HG02588 (cell line): ENCODE measurements around the gene PPP1R14C.

Source experiments
- ATAC-seq: cut with Tn5 transposase; IDR thresholded peaks from one replicate; pipeline ENCODE4 v1.9.1; 2021; ENCODE audit warnings: mild to moderate bottlenecking, moderate library complexity; ENCODE audit not compliant: unreplicated experiment

Gene PPP1R14C

DNA sequence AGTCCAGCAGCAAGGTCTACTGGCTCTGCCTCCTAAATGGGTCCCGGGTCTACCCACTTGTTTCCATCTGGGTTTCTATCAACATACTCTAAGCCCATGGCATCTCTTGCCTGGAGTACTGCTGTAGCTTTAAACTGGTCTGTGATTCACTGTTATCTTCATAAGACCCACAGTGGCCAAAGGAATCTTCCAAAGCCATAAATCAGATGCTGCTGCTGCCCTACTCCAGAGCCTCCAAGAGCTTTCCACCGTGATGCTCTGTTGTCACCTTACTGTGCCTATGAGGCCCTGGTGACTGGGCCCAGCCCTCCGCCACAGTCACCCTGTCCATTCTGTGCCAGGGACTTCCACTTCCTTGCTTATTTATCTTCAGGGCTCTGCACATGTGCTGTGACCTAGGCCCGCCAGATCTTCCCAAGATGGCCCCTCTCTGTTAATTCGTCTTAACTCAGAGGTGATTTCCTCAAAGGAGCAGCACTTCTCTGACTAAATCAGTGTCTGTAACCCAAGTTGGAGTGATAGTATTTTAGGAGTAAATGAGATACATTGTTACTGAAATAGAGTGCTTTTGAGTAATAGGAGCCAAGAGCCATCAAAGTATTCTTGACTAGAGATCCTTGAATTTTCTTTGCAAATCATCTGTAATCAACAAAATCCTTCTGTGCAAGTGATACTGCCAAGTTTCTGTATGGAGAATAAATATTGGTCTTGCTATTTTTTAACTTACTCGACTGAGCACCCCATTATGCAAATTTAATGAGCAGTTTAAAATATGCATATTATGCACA is 102.5 kb downstream of the PPP1R14C start:
- ATAC-seq, result no peak

DNA sequence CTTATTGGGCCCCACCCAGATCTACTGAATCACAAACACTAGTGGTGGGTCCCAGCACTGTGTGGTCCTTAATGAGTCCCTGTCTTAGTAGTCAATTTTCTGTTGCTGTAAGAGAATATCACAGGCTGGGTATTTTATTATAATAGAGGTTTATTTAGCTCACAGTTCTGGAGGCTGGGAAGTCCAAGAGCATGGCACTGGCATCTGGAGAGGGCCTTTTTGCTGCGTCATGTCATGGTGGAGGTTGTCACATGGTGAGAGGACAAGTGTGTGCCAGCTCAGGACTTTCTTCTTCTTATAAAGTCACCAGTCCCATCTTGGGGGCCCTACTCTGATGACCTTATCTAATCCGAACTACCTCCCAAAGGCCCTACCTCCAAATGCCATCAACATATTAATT is 105.0 kb downstream of the PPP1R14C start:
- no peak for ATAC-seq

DNA sequence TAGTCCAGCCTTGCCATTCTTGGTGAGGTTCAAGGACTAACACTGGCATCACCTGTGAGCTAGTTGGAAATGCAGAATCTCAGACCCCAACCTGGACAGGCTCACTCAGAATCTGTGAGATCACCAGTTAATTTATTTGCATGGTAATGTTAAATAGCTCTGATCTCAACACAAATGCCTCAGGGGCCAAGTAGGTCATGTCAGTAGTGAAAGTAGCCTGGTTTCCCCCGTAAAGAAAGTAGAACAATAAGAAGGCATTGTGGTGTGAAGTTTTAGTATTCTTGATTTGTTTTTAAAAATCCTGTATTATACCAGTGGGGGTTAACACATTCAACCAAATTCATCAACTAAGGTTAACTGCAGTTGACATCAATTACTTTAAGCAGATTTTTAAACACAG is 105.5 kb downstream of the PPP1R14C start:
- ATAC-seq, result no peak

DNA sequence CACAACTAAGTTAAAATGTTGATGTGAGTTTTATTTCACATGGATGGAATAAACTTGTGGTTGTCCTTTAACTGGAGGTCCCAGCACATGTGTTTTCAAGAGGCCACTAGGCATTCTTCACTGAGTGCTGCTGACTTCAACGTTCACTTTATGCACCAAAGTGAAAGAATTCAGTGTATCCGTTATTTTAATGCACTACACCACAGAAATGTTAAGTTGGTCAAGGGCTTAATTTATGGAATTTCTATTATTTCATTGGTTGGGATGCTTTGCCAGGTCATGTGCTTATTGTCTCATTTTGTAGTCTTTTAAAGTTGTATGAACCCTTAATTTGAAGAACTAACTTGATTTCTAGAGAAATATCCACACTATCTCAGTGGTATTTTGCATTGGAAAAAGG is 106.4 kb downstream of the PPP1R14C start:
- ATAC-seq, result no peak

DNA sequence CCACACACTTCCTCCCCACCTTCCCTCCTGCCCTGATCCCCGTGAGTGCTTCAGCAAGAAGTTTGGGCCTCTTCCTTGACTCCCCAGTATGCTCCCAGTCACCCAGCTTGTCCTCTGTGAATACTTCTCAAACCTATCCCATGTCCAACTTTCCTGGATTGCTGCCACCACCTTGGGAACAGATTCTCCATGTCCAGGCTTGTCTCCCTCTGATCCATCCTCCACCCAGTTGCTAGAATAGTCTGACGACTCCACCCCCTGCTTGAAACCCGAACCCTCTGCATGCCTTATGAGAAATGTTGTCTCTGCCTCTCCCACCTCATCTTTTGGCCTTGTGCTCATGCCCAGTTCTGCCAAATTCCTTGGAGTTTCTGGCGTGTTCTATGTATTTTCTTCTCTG is 108.0 kb downstream of the PPP1R14C start:
- no peak for ATAC-seq

DNA sequence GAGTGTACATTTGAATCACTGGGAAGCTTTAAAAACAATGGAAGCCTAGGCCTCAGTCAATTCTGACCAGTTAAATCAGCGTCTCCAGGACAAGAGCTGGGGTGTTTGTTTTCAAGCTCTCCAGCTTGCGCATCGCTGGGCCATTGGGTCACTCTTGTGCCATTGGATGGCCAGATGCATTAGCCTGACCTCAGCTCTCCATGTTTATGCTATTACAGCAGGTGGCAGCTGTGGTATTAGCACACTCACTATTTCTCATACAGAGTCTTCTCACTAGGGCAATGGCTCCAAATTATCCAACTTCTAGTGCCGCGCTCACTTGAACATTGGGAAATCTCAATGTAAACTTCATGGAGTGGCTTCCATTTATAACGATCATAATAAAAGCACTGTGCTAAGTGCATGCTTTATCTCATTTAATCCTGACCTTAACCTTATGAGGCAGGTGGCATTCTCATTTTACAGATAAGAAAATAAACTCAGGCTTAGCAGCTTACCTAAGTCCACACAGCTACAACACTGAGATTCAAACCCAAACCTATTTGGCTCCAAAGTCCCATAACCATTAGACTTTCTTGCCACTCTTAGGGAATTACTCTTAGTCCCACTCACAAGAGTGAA is 108.8 kb downstream of the PPP1R14C start:
- no peak for ATAC-seq

DNA sequence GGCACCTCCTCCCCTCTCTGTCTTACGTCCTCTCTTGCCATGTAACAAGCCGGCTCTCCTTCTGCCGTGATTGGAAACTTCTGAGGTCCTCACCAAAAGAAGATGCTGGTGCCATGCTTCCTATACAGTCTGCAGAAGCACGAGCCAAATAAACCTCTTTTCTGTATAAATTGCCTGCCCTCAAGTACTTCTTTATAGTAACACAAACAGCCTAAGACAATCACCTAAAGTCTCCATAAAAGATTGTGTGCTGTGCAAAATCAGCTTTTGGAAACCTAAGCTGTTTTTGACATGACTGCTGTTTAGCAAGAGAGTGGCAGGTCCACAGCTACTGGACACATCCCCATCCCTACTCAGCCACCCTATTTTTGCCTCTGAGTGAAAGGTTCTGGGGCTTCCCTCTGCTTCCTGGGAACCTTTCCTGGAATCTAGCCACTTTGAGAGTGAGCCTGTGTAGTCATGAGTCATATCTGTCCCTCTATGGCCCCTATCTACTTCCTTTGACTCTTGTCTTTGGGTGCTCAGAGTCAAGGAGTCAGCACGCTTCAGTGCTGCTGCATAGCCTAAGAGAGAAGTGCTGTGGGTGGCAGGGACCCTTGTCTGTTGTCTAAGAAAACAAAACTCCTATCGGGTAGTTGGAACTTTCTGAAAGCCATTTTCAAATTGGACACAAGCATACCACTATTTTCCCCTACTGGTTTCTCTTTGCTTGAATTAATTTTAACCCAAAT is 110.0 kb downstream of the PPP1R14C start:
- ATAC-seq, result no peak

DNA sequence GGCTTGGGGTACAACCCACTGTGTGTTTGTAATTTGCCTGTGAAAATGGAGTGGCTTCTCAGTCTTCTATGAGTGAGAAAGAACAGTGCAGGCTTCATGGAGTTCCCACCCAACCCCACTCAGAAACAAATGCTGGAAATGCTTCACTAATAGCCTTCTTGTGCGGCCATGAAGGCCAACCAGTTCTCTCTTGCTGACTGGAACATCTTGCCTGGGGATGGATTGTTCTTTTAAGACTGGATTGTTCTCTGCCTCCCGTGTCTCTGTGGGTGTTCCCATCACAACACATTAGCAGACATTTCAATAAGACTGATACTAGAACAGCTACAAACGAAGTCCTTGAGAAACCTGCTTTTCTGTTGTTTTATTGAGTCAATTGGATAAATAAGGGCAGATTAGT is 110.6 kb downstream of the PPP1R14C start:
- ATAC-seq, result no peak

DNA sequence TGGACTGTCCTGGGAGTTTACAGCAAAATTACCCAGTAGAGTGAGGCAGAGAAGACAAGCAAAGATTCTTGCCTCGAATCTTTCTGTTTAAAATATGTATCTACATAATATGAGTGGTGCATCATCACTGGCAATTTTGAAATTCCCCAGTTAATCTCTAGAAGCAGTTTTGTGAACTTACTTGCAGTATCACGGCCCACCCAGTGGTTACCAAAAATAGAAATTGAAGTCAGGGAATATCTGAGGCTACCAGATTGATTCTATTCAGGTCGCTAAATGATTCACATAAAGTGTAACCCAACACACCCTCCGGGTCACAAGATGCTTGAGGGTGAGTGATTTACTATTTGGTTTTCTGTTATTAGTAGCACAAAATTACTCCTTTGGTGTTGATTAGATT is 111.9 kb downstream of the PPP1R14C start:
- no peak for ATAC-seq

DNA sequence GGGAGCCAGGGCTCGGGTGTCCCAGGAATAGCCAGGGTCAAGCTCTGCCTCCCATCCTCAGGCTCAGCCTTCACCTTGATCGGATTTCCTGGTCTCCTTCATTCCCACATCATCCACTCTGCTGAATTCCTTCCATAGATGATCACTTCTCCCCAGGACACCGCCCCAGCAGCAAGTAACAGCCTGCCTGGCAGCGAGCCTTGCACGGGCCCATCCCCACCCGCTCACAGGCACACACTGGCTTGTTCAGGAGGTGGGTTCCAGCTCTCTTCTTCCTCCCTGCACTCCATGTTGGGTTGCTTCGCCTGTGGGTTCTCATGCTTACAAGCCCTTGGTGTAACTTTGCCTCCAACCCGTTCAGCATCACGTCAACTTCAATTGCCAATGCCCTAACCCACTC is 113.0 kb downstream of the PPP1R14C start:
- ATAC-seq, result no peak

DNA sequence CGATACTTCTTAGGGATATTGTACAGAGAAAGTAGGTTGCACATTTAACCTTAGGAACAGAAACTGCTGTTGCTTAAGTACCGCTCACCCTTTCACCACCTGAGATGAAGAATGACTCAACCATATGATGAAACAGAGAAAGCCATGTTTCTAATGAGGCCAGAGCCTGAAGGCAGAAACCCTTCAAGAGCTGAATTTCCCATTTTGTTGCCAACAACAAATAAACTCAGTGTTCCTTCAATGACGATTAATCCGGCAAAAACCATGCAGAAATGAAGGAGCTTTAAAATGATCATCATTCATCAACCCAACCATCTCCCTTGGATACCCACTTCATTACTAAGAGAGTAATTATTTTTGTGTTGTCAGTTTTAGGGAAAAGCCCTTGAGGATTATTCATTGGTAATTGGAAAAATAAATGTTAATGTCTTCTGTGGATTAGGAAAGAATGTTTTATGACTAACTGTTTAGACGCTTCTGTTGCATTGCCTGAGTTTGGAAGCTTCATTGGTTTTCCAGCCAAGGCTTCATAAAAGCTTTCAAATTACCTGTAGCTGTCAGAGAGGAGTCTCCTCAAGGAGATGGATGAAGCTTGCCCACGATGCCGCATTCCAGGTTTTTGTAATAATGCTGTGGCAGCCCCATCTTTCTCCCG is 113.9 kb downstream of the PPP1R14C start:
- no peak for ATAC-seq

DNA sequence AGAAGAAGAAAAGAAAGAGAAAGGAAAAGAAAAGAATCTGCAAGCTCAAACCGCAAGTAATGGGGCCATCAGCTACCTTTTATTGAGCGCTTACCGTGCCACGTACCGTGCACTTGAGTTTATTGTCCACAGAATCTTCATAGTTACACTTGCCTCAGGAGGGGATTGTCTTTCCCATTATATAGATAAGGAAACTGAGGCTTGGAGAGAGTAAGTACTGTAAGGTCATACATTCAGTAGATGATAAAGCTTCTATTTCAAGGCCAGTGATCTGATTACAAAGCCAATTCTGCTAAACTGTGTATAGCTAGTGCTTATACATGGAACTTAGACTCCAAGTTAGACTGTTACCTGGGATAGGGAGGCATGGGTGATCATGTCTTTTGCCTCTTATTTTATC is 115.5 kb downstream of the PPP1R14C start:
- no peak for ATAC-seq

DNA sequence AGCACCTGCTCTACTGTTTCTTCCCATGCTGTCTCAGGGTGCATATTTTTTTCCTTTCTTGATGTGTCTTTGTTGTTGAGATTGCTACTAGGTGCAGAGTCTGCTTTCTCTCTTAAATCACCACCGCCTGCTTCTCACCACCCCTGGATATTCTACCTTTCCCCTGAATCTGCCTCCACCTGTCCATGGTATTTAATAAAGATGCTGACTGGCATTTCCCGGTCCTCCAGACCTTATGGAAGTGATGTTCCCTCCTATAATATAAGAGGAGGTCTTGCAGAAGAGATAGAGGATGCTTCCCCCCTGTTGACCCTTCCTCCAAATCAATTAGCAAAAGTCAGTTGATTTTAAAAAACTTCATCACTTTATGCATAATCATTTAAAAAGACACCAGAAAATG is 118.1 kb downstream of the PPP1R14C start:
- no peak for ATAC-seq

DNA sequence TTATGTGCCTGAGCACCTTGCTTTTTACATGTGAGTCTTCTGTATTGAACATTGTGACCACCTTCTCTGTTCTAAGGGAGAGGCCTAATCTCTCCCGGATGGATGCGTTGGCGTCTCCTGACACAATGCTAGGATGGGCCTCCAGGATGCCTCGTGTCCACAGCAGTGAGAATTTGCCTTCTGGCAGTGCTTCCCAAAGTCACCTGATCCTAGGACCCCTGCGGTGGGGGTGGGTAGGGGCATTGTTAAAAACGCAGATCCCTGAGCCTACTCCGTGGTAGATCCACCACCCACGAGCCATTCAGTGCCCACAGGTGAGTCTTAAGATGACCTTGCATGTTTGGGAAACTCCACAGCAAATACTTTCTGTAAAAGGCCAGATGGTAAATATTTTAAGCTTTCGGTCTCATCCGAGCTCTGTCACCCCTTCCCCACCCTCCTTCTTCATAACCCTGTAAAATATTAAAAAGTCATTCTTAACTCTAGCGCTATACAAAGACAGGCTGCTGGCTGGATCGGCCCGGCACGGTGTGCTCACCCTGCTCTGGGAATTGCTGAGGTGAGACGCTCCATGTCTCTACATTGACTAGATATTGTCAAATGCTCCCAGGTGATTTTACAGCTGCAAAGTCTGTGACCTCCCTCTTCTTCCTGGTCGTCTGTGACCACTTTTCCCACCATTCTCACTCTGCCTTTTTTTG is 119.3 kb downstream of the PPP1R14C start:
- no peak for ATAC-seq

DNA sequence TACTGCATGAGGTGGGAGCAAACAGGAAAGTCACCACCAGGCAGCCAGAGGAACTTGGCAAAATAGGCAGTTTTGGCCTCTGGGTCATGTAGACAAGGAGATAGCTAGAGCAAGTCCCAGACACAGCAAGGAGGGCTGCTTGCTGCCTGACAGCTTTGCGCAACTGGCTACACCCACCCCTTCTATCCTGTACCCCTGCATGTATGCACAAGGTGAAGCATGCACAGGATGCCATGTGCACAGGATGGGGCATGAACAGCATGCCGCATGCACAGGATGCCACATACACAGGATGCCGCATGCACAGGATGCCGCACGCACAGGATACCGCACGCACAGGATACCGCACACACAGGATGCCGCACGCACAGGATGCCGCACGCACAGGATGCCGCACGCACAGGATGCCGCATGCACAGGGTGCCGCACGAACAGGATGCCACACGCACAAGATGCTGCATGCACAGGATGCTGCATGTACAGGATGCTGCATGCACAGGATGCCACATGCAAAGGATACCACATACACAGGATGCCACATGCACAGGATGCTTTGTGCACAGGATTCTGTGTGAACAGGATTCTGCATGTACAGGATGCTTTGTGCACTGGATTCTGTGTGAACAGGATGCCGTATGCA is 121.0 kb downstream of the PPP1R14C start:
- no peak for ATAC-seq

DNA sequence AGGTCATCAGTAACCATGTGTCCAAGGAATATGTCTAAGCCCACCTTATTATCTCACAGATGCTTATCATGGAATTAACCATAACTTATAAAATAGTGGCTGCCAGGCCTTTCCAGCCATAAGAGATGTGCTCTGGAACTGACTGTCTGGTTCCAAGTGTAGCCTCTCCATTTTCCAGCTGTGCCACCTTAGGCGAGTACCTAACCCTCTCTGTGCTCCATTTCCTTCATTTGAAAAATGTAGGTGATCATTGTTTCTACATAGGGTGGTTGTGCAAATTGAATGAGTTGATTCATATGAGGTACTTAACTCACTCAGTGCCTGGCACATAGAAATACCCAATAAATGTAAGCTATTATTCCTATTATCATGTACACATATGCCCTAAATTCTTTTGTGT is 123.5 kb downstream of the PPP1R14C start:
- no peak for ATAC-seq

DNA sequence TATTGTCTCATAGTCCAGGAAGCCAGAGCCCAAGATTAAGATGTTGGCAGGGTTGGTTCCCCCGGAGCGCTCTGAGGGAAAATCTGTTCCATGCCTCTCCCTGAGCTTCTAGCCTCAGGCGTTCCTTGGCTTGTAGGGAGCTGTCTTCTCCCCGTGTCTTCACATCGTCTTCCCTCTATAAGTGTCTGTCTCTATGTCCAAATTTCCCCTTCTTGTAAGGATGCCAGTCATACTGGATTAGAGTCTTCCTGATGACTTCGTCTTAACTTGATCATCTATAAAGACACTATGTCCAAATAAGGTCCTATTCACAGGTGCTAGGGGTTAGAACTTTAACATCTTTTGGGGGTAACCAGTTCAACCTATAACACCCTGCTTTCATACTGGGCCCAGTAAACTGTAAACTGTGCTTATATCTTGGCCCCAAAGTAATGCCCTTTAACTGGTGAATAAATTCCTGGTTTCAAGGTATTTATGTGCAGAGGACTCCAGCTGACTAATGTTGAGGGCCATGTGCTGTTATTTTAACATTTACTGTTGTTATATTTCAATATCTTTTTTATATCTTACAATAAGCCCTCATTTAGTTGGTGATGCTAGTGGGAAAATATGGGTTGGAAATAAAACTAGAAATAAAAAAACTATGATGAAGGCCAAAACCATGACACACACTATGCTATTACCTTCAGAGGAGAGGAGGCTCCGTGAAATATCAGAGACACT is 124.3 kb downstream of the PPP1R14C start:
- ATAC-seq, result no peak

DNA sequence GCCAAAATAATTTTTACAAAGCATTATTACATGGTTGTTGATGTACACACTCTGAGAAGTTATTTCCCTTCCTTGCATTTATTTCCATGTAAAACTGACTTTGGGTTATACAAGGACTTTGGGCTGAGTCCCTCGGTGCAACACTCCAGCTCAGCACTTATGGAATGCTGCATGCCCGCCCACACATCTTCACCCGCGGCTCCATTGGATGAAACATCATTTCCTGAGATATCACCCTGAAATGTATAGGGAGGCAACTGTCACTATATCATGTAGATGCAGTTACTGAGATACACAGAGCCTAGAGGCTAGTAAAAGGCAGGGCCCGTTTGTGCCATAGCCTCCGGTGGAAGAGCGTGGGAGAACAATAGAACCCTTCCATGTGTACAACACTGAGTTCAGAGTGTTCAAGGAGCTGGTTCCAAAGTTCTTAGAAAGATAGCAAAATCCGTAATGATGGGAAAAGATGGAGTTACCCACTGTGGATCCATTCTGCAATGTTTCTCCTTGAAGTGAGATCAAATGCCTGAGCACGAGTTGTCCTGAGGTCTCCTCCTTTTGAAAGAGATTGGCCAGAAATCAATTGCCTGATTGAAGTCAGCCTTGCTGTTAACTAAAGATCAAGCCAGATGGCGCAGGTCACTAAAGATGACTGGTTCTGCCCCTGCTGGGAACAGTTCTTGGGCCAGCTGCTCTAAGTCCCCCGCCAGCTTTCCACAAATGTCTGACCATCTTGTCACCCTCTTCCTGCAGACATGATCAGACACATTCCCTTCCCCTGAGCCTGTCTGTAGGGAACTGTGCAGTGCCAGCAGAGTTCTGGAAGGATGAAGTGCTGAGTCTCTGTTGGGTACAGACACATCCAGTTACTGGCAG is 125.1 kb downstream of the PPP1R14C start:
- no peak for ATAC-seq
